Stimulated activated CD4-positive, alpha-beta T cell treated with anti-CD3 and anti-CD28 coated beads, Interleukin-2, amount 100 ng/mL, for 48 hours (primary cell): ENCODE results near the gene SPANXN2.
"Not testable (repeated sequence)": the region's sequence is repeated elsewhere in the genome, so short reads cannot be mapped to it uniquely, and the experiment has no call there.

Experiments used
- DNase-seq, 2 donors: peaks; one replicate each; pipeline ENCODE4 v3.0.0-alpha.2; 2020

Gene SPANXN2

DNA sequence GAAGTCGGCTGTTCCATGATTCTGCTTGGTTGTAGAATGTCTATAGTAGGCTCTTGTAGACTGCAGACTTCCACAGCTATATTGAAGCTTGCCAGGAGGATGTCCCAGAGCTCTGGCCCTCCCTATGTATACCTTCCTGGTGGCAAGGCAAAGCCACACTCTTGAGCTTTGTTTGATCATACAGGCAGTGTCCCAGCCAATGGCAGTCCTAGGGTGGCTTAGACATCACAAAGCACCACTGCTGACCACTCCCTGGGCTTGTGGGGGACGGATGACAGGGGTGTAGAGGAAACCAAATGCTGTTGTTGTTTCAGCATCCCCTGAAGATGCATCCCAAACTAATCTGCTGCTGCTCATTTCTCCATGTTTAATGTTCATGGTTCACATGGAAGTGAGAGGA lies at the start of gene SPANXN2:
SPANXN2 (minus strand) TSS at position 101 of the 400 bp plus-strand sequence; CDS start at position 17, 84 bp downstream.
- not testable (repeated sequence) for DNase-seq

DNA sequence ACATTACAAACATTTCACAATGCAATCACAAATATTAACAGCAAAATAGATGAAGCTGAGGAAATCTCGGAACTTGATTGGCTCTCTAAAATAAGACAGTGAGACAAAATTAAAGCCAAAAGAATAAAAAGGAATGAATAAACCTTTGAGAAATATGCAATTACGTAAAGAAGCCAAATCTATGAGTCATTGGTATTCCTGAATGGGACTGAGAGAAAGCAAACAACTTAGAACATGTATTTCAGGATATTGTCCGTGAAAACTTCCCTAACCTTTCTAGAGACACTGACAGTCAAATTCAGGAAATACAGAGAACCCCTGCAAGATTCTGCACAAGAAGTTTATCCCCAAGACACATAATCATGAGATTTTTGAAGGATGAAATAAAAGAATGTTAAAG lies 48.4 kb upstream of the SPANXN2 start:
- DNase-seq, result no peak

DNA sequence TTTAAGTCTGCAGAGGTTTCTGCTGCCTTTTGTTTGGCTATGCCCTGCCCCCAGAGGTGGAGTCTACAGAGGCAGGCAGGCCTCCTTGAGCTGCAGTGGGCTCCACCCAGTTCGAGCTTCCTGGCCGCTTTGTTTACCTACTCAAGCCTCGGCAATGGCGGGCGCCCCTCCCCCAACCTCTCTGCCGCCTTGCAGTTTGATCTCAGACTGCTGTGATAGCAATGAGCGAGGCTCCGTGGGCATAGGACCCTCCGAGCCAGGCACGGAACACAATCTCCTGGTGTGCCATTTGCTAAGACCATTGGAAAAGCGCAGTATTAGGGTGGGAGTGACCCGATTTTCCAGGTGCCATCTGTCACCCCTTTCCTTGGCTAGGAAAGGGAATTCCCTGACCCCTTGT lies 47.2 kb upstream of the SPANXN2 start:
- not testable (repeated sequence) for DNase-seq

DNA sequence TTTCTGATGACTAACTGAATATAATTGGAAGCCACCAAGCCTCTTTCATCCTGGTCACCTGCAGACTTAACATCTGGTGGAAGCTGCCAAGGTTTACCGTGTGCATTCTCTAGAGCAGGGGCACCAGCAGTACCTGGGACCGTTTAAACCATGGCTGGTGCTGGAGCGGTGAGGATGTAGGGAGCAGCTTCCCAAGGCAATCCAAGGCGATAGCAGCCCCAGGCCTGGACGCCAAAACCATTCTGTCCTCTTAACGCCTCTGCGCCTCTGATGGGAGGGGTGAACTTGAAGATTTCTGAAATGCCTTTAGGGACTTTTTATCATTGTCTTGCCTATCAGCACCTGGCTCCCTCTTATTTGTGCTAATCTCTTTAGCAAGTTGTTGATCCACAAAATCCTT lies 37.3 kb upstream of the SPANXN2 start:
- DNase-seq, result no peak

DNA sequence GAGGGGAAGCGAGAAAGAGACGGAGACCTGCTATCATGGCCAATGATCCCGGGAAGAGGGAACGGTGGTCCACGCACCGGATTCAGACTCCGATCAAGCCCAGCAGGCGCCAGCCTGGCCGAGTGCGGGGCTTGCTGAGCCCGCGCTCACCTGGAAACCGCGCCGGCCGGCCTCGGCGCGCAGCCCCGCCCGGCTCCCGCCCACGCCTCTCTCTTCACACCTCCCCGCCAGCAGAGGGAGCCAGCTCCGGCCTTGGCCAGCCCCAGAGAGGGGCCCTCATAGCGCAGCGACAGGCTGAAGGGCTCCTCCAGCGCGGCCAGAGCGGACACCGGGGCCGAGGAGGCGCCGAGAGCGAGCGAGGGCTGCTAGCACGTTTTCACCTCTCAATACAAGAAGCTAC lies 36.8 kb upstream of the SPANXN2 start:
- no peak for DNase-seq

GRCh38 chrX:143754183-143754582 lies 33.6 kb upstream of the SPANXN2 start:
- no peak for DNase-seq

DNA sequence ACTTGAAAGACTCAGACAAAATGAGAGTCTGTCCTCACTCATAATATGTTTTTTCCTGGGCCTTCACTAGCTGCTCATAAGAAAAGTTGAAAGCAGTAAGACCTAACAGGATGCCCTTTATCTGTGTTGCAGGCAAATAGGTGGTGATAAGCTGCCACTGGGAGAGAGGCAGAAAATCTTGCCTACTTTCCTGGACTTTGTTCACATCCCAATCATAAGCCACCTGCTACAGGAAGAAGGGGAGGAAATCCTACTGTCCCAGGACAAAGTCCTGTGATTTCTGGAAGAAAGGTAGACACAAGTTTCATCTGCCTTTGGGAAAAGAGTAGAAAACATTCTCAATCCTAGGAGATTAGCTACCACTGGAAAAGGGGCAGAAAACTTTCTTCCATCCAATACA lies 13.3 kb upstream of the SPANXN2 start:
- DNase-seq, result no peak

DNA sequence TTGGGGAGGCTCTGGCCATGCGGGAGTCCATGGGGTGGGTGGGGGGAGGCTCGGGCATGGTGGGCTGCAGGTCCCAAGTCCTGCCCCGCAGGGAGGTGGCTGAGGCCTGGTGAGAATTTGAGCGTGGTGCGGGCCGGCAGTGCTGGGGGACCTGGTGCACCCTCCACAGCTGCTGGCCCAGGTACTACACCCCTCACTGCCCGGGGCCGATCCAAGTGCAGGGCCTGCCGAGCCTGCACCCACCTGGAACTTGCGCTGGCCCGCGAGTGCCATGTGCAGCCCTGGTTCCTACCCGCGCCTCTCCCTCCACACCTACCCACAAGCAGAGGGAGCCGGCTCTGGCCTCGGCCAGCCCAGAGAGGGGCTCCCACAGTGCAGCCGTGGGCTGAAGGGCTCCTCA lies 5.7 kb upstream of the SPANXN2 start:
- no peak for DNase-seq

GRCh38 chrX:143701460-143701859 lies 19.1 kb downstream of the SPANXN2 start:
- no peak for DNase-seq

DNA sequence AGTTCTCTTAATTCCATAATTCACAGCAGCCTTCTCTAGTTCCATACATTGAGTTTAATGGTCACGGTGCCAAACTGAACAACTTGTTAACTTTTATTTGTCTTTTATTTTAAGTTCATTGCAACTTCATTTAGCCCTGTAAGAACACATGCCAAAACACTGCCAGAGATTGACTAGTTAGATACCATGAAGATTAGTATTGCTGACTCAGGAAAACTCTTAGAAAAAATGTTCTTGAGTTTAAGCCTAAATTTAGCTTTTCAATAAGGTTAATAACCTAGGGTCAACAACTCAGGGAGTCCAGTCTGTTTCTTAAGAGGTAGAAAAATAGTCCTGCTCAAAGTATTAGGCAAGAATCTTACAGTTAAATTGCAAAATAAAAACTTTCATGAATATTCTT lies 25.7 kb downstream of the SPANXN2 start:
- DNase-seq, result no peak

GRCh38 chrX:143683486-143683885 lies 37.1 kb downstream of the SPANXN2 start:
- no peak for DNase-seq

GRCh38 chrX:143674926-143675325 lies 45.6 kb downstream of the SPANXN2 start:
- DNase-seq, result no peak

DNA sequence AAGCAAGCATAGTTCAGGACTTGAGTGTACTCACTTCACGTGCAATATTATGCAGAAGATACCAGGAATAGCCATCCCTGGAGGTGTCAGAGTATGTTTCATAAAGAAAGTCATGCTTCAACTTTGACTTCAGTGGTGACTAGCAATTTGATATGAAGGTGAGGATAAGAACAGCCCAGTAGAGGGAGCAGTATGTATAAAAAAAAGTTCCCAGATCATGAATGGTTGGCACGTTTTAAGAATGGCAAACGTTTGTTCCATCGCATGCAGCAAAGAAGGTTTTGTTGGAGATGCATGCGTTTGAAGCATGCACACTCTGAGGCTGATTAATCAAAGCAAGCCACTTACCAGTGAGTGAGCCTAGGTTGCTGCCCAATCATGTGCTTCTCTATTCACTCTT lies 51.2 kb downstream of the SPANXN2 start:
- DNase-seq, result no peak

- no peak for DNase-seq
Measured at GRCh38 chrX:143664302-143664701, 56.2 kb downstream of the SPANXN2 start.

- no peak for DNase-seq
Measured at GRCh38 chrX:143663755-143664154, 56.8 kb downstream of the SPANXN2 start.
